DOHH2 (cell line): ENCODE measurements around the gene WFDC1.
A peak's percentile ranks its signal among the peaks of the same experiment; 100 is the strongest.

Experiments used
- H3F3A ChIP-seq: fragments of 200-600 bp; sonication (generic), shearing (Covaris generic); 2 replicates; pipeline ENCODE4 v1.6.0; 2016; ENCODE audit warnings: antibody characterized with exemption, mild to moderate bottlenecking; ENCODE audit not compliant: control insufficient read depth, insufficient read depth
- H3K27ac ChIP-seq: fragments of 200-600 bp; sonication (generic); 2 replicates; pipeline ENCODE4 v1.5.1; 2014; ENCODE audit warnings: low read depth, mild to moderate bottlenecking, low read length, moderate library complexity
- H3K27me3 ChIP-seq: fragments of 200-600 bp; sonication (generic); 2 replicates; pipeline ENCODE4 v1.6.1; 2014; ENCODE audit warnings: mild to moderate bottlenecking, low read length, mixed read lengths; ENCODE audit not compliant: control insufficient read depth
- H3K36me3 ChIP-seq: fragments of 200-600 bp; sonication (generic); 2 replicates; pipeline ENCODE4 v1.6.1; 2014; ENCODE audit warnings: mild to moderate bottlenecking, low read length, moderate library complexity, mixed read lengths; ENCODE audit not compliant: control insufficient read depth
- H3K4me1 ChIP-seq: fragments of 200-600 bp; sonication (generic); 2 replicates; pipeline ENCODE4 v1.6.1; 2014; ENCODE audit warnings: mild to moderate bottlenecking, low read length, mixed read lengths; ENCODE audit not compliant: control insufficient read depth
- H3K4me2 ChIP-seq: fragments of 200-600 bp; sonication (generic); 2 replicates; pipeline ENCODE4 v1.6.0; 2014; ENCODE audit warnings: mild to moderate bottlenecking, low read length, moderate library complexity
- H3K4me3 ChIP-seq: fragments of 200-600 bp; sonication (generic); 2 replicates; pipeline ENCODE4 v1.5.1; 2014; ENCODE audit warnings: mild to moderate bottlenecking, low read length, mixed read lengths
- H3K79me2 ChIP-seq: fragments of 200-600 bp; sonication (generic); 2 replicates; pipeline ENCODE4 v1.6.1; 2014; ENCODE audit warnings: mild to moderate bottlenecking, low read length, mixed read lengths; ENCODE audit not compliant: control insufficient read depth
- H3K9me2 ChIP-seq: fragments of 200-600 bp; sonication (generic); replicated peaks from 2 replicates; pipeline ENCODE4 v1.6.1; 2014; ENCODE audit warnings: mild to moderate bottlenecking, low read length, mixed read lengths; ENCODE audit not compliant: control insufficient read depth
- H3K9me3 ChIP-seq: fragments of 200-600 bp; sonication (generic); 2 replicates; pipeline ENCODE4 v1.6.1; 2014; ENCODE audit warnings: antibody characterized with exemption, low read length, mixed read lengths; ENCODE audit not compliant: control insufficient read depth, insufficient read depth
- H4K20me1 ChIP-seq: fragments of 200-600 bp; sonication (generic); 2 replicates; pipeline ENCODE4 v1.6.0; 2014; ENCODE audit warnings: low read depth, mild to moderate bottlenecking, antibody characterized with exemption, low read length, moderate library complexity; ENCODE audit not compliant: control insufficient read depth, insufficient read depth
- CTCF ChIP-seq: fragments of 200-600 bp; sonication (generic); IDR thresholded peaks from one replicate; pipeline ENCODE4 v1.5.1; 2014; ENCODE audit warnings: antibody characterized with exemption, mild to moderate bottlenecking, low read depth, low read length; ENCODE audit not compliant: poor library complexity, severe bottlenecking
- EZH2phosphoT487 ChIP-seq: fragments of 200-600 bp; sonication (generic); IDR thresholded peaks from 2 replicates; pipeline ENCODE4 v1.6.1; 2017; ENCODE audit warnings: borderline replicate concordance, mild to moderate bottlenecking, antibody characterized with exemption, low read length, moderate library complexity, mixed read lengths

Gene WFDC1

GRCh38 chr16:84275585-84276151, 19.0 kb upstream of the WFDC1 start:
- Histone ChIP-seq H3K27ac (no peak overlapping the region), H4K20me1 (no peaks in the 10 kb centered on the region), H3K4me3 (no peak overlapping the region), H3K4me2 (no peak overlapping the region), H3K9me2 (no peaks in the 10 kb centered on the region), H3K4me1 (no peaks in the 10 kb centered on the region), H3K79me2 (no peaks in the 10 kb centered on the region), H3F3A (no peaks in the 10 kb centered on the region), H3K9me3 (no peaks in the 10 kb centered on the region), H3K27me3 (0 out of 2 replicates have a peak, but pooled peaks cover 4% of the 10 kb centered on the region), H3K36me3 (no peaks in the 10 kb centered on the region)
- TF ChIP-seq EZH2phosphoT487: no peak
- no peak for TF ChIP-seq CTCF

GRCh38 chr16:84277244-84277823, 17.3 kb upstream of the WFDC1 start:
- Histone ChIP-seq H3K27ac (no peak overlapping the region), H3K27me3 (0 out of 2 replicates have a peak, but pooled peaks cover 4% of the 10 kb centered on the region), H3K4me1 (no peaks in the 10 kb centered on the region), H3K36me3 (no peaks in the 10 kb centered on the region), H3K9me3 (no peaks in the 10 kb centered on the region), H4K20me1 (no peaks in the 10 kb centered on the region), H3K4me3 (no peak overlapping the region), H3K79me2 (no peaks in the 10 kb centered on the region), H3K4me2 (no peak overlapping the region), H3F3A (no peaks in the 10 kb centered on the region), H3K9me2 (no peaks in the 10 kb centered on the region)
- TF ChIP-seq EZH2phosphoT487: no peak
- peak; percentile 86 for TF ChIP-seq CTCF

GRCh38 chr16:84278333-84278732, 16.3 kb upstream of the WFDC1 start:
- no peaks in the 10 kb centered on the region for H3K79me2 ChIP-seq
- no peak overlapping the region for H3K4me2 ChIP-seq
- H3K27ac ChIP-seq: no peak overlapping the region
- no peaks in the 10 kb centered on the region for H3K4me1 ChIP-seq
- no peak for TF ChIP-seq CTCF
- no peak for TF ChIP-seq EZH2phosphoT487
- 0 out of 2 replicates have a peak, but pooled peaks cover 4% of the 10 kb centered on the region for H3K27me3 ChIP-seq
- no peaks in the 10 kb centered on the region for H3K36me3 ChIP-seq
- H3K9me3 ChIP-seq: no peaks in the 10 kb centered on the region
- no peaks in the 10 kb centered on the region for H4K20me1 ChIP-seq
- H3K4me3 ChIP-seq: no peak overlapping the region
- no peaks in the 10 kb centered on the region for H3F3A ChIP-seq
- H3K9me2 ChIP-seq: no peaks in the 10 kb centered on the region
